Measurements from ENCODE around the gene RNF166. TPM values are rescaled to one million over a fixed set of nuclear protein-coding genes. Genes with fewer than 3 reads are reported as not detected.

RNF166 gene
- total and polyA plus RNA-seq, 2 of the 13 experiments (the other 11 are each of a cell fraction or from before 2014, with no cell fraction given), result 21.4 to 23.0 TPM

DNA sequence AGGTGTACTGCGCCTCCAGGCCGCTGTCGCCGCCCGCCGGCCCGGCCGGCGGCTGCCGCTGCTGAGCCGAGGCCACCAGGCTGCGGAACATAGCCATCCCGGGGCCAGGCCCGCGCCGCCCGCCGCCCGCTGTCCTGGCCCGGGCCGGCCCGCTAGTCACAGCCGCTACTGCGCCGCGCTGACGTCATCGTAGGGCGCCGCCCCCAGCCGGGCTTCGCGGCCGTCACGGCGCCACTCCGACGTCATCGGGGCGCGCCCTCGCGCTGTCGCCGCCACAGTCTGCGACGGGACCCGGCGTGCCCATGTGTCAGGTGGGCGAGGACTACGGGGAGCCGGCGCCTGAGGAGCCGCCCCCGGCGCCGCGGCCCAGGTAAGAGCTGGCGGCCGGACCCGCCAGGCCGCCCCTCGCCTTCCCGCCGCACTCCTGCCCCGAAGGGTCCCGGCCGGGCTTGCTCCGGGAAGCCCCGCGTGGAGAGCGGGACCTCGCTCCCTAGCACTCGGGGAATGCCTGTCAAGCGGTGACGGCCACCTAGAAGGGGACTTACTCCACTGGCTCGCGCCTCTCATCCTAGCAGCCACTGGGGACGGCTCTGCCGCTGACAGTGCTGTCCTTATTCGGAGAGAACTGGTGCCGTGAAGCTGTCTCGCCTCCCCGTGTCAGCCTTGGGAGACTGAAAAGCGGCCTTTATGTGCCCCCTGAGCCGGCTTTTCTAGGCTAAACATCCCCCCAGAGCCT lies at the start of gene RNF166, which contains the start of gene CTU2 (continued):
- TF ChIP-seq ZNF460 (CRISPR knock-in tag; IDR thresholded peaks at IDR 0.05; ENCODE audit: borderline replicate concordance) (no peak), THAP11 (CRISPR knock-in tag; IDR thresholded peaks at IDR 0.05) (peak; percentile 93), GATAD2A (CRISPR knock-in tag; IDR thresholded peaks at IDR 0.05) (no peak), KDM6A (CRISPR knock-in tag; IDR thresholded peaks at IDR 0.05; ENCODE audit: low read depth) (no peak), SP4 (CRISPR knock-in tag; IDR thresholded peaks at IDR 0.05) (peak; percentile 92), NFIC (IDR thresholded peaks at IDR 0.05; ENCODE audit: low read length) (no peak), AHR (CRISPR knock-in tag; IDR thresholded peaks at IDR 0.05) (peak; percentile 57; the same call in 1 of the 2 replicates), FOXJ3 (CRISPR knock-in tag; IDR thresholded peaks at IDR 0.05; ENCODE audit: borderline replicate concordance) (no peak), ZFP62 (CRISPR knock-in tag; IDR thresholded peaks at IDR 0.05) (no peak), ZNF562 (CRISPR knock-in tag; IDR thresholded peaks at IDR 0.05; ENCODE audit: borderline replicate concordance) (no peak), ZNF773 (CRISPR knock-in tag; IDR thresholded peaks at IDR 0.05; ENCODE audit: borderline replicate concordance) (no peak; the same call in 1 of the 2 replicates), TAF15 (IDR thresholded peaks at IDR 0.05; ENCODE audit: low read depth, low read length, poor library complexity, severe bottlenecking) (peak; percentile 51), NR2F1 (CRISPR knock-in tag; IDR thresholded peaks at IDR 0.05) (no peak)
- TF ChIP-seq, protein P1, sequence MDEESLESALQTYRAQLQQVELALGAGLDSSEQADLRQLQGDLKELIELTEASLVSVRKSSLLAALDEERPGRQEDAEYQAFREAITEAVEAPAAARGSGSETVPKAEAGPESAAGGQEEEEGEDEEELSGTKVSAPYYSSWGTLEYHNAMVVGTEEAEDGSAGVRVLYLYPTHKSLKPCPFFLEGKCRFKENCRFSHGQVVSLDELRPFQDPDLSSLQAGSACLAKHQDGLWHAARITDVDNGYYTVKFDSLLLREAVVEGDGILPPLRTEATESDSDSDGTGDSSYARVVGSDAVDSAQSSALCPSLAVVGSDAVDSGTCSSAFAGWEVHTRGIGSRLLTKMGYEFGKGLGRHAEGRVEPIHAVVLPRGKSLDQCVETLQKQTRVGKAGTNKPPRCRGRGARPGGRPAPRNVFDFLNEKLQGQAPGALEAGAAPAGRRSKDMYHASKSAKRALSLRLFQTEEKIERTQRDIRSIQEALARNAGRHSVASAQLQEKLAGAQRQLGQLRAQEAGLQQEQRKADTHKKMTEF (CRISPR knock-in tag; IDR thresholded peaks at IDR 0.05), result peak; percentile 71; the same call in 1 of the 2 replicates
- TF ChIP-seq, protein P2, sequence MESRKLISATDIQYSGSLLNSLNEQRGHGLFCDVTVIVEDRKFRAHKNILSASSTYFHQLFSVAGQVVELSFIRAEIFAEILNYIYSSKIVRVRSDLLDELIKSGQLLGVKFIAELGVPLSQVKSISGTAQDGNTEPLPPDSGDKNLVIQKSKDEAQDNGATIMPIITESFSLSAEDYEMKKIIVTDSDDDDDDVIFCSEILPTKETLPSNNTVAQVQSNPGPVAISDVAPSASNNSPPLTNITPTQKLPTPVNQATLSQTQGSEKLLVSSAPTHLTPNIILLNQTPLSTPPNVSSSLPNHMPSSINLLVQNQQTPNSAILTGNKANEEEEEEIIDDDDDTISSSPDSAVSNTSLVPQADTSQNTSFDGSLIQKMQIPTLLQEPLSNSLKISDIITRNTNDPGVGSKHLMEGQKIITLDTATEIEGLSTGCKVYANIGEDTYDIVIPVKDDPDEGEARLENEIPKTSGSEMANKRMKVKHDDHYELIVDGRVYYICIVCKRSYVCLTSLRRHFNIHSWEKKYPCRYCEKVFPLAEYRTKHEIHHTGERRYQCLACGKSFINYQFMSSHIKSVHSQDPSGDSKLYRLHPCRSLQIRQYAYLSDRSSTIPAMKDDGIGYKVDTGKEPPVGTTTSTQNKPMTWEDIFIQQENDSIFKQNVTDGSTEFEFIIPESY (CRISPR knock-in tag; IDR thresholded peaks at IDR 0.05), result peak; percentile 58
- TF ChIP-seq, protein P3, sequence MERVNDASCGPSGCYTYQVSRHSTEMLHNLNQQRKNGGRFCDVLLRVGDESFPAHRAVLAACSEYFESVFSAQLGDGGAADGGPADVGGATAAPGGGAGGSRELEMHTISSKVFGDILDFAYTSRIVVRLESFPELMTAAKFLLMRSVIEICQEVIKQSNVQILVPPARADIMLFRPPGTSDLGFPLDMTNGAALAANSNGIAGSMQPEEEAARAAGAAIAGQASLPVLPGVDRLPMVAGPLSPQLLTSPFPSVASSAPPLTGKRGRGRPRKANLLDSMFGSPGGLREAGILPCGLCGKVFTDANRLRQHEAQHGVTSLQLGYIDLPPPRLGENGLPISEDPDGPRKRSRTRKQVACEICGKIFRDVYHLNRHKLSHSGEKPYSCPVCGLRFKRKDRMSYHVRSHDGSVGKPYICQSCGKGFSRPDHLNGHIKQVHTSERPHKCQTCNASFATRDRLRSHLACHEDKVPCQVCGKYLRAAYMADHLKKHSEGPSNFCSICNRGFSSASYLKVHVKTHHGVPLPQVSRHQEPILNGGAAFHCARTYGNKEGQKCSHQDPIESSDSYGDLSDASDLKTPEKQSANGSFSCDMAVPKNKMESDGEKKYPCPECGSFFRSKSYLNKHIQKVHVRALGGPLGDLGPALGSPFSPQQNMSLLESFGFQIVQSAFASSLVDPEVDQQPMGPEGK (CRISPR knock-in tag; IDR thresholded peaks at IDR 0.05), result peak; percentile 73
- TF ChIP-seq, protein P4, sequence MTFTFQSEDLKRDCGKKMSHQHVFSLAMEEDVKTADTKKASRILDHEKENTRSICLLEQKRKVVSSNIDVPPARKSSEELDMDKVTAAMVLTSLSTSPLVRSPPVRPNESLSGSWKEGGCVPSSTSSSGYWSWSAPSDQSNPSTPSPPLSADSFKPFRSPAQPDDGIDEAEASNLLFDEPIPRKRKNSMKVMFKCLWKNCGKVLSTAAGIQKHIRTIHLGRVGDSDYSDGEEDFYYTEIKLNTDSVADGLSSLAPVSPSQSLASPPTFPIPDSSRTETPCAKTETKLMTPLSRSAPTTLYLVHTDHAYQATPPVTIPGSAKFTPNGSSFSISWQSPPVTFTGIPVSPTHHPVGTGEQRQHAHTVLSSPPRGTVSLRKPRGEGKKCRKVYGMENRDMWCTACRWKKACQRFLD (CRISPR knock-in tag; IDR thresholded peaks at IDR 0.05; ENCODE audit: borderline replicate concordance), result peak; percentile 74; the same call in 1 of the 2 replicates
- TF ChIP-seq, protein P5, sequence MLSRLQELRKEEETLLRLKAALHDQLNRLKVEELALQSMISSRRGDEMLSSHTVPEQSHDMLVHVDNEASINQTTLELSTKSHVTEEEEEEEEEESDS (CRISPR knock-in tag; IDR thresholded peaks at IDR 0.05; ENCODE audit: borderline replicate concordance), result no peak
- TF ChIP-seq, protein P6, sequence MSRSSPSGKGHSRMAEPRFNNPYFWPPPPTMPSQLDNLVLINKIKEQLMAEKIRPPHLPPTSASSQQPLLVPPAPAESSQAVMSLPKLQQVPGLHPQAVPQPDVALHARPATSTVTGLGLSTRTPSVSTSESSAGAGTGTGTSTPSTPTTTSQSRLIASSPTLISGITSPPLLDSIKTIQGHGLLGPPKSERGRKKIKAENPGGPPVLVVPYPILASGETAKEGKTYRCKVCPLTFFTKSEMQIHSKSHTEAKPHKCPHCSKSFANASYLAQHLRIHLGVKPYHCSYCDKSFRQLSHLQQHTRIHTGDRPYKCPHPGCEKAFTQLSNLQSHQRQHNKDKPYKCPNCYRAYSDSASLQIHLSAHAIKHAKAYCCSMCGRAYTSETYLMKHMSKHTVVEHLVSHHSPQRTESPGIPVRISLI (CRISPR knock-in tag; IDR thresholded peaks at IDR 0.05; ENCODE audit: borderline replicate concordance), result no peak
